ENCODE results near the gene SOX18. TPM values are rescaled to one million over a fixed set of nuclear protein-coding genes. Genes with fewer than 3 reads are reported as not detected.

SOX18 gene
- total and polyA plus RNA-seq, 2 of the 13 experiments (the other 11 are each of a cell fraction or from before 2014, with no cell fraction given): 1.6 to 1.9 TPM

DNA sequence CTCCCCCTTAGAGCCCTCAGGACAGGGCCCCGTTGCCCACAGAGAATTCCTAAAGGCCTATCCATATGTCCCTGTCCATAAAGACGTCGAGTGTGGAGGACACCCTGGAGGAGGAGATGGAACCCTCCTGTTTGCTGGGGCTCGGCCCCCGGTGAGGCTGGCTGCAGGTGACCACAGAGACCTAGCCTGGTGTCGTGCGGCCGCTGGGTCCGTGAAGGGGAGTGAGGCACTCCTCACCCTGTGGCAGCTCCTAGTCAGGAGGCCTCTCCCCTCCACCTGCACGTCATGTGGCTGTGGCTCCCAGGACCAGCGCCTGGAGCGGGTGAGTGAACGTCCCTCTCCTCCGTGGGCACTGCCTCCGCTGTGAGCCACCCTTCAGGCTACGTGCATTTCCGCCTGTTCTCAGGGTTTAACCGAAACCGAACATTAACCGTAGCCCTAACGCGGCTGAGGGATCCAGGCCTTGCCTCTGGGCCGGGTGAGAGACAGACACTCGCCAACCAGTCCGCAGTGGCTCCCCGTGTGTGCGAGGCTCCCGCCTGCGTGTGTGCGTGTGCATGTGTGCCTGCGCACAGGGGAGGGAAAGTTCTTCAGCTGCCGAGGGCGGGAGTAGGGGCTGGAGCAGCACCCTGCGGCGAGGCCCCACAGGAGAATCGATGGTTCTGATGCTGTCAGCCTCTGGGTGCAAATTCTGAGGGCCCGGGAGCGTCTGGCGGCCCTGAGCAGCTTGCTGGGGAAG is 7.6 kb upstream of the SOX18 start (continued):
- peak; percentile 12 for TF ChIP-seq ZNF883 (CRISPR knock-in tag; IDR thresholded peaks at IDR 0.05; ENCODE audit: not compliant biosample characterization)
- TF ChIP-seq, protein P1, sequence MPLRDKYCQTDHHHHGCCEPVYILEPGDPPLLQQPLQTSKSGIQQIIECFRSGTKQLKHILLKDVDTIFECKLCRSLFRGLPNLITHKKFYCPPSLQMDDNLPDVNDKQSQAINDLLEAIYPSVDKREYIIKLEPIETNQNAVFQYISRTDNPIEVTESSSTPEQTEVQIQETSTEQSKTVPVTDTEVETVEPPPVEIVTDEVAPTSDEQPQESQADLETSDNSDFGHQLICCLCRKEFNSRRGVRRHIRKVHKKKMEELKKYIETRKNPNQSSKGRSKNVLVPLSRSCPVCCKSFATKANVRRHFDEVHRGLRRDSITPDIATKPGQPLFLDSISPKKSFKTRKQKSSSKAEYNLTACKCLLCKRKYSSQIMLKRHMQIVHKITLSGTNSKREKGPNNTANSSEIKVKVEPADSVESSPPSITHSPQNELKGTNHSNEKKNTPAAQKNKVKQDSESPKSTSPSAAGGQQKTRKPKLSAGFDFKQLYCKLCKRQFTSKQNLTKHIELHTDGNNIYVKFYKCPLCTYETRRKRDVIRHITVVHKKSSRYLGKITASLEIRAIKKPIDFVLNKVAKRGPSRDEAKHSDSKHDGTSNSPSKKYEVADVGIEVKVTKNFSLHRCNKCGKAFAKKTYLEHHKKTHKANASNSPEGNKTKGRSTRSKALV (CRISPR knock-in tag; IDR thresholded peaks at IDR 0.05): no peak
- TF ChIP-seq, protein P2, sequence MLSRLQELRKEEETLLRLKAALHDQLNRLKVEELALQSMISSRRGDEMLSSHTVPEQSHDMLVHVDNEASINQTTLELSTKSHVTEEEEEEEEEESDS (CRISPR knock-in tag; IDR thresholded peaks at IDR 0.05; ENCODE audit: borderline replicate concordance): 0 out of 2 replicates have a peak, but pooled peaks have one; percentile 8
- TF ChIP-seq, protein P3, sequence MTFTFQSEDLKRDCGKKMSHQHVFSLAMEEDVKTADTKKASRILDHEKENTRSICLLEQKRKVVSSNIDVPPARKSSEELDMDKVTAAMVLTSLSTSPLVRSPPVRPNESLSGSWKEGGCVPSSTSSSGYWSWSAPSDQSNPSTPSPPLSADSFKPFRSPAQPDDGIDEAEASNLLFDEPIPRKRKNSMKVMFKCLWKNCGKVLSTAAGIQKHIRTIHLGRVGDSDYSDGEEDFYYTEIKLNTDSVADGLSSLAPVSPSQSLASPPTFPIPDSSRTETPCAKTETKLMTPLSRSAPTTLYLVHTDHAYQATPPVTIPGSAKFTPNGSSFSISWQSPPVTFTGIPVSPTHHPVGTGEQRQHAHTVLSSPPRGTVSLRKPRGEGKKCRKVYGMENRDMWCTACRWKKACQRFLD (CRISPR knock-in tag; IDR thresholded peaks at IDR 0.05; ENCODE audit: borderline replicate concordance): 0 out of 2 replicates have a peak, but pooled peaks have one; percentile 50
- peak; percentile 14 for TF ChIP-seq ZNF792 (CRISPR knock-in tag; IDR thresholded peaks at IDR 0.05)
- TF ChIP-seq SP2 (CRISPR knock-in tag; IDR thresholded peaks at IDR 0.05): peak; percentile 34; the same call in 1 of the 2 replicates
- TF ChIP-seq, protein P4, sequence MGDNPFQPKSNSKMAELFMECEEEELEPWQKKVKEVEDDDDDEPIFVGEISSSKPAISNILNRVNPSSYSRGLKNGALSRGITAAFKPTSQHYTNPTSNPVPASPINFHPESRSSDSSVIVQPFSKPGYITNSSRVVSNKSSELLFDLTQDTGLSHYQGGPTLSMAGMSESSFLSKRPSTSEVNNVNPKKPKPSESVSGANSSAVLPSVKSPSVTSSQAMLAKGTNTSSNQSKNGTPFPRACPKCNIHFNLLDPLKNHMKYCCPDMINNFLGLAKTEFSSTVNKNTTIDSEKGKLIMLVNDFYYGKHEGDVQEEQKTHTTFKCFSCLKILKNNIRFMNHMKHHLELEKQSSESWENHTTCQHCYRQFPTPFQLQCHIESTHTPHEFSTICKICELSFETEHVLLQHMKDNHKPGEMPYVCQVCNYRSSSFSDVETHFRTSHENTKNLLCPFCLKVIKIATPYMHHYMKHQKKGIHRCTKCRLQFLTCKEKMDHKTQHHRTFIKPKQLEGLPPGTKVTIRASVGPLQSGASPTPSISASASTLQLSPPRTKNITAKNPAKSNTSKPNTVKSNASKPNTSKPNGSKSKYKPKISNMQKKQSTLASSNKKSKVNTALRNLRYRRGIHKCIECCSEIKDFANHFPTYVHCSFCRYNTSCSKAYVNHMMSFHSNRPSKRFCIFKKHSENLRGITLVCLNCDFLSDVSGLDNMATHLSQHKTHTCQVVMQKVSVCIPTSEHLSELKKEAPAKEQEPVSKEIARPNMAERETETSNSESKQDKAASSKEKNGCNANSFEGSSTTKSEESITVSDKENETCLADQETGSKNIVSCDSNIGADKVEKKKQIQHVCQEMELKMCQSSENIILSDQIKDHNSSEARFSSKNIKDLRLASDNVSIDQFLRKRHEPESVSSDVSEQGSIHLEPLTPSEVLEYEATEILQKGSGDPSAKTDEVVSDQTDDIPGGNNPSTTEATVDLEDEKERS (CRISPR knock-in tag; IDR thresholded peaks at IDR 0.05): no peak
- TF ChIP-seq NFIB (CRISPR knock-in tag; IDR thresholded peaks at IDR 0.05; ENCODE audit: borderline replicate concordance): no peak
- TF ChIP-seq TAF1 (CRISPR knock-in tag; IDR thresholded peaks at IDR 0.05): peak; percentile 4; the same call in 1 of the 2 replicates
- no peak for TF ChIP-seq CBX2 (IDR thresholded peaks at IDR 0.05; ENCODE audit: low read depth, low read length)
- no peak for TF ChIP-seq CBX2 (CRISPR knock-in tag; IDR thresholded peaks at IDR 0.05; ENCODE audit: low read depth)
- TF ChIP-seq HMGA1 (CRISPR knock-in tag; conservative IDR thresholded peaks at IDR 0.05): no peak
- 0 out of 2 replicates have a peak, but pooled peaks have one; percentile 6 for TF ChIP-seq MZF1 (CRISPR knock-in tag; IDR thresholded peaks at IDR 0.05; ENCODE audit: borderline replicate concordance)
- TF ChIP-seq, protein P5, sequence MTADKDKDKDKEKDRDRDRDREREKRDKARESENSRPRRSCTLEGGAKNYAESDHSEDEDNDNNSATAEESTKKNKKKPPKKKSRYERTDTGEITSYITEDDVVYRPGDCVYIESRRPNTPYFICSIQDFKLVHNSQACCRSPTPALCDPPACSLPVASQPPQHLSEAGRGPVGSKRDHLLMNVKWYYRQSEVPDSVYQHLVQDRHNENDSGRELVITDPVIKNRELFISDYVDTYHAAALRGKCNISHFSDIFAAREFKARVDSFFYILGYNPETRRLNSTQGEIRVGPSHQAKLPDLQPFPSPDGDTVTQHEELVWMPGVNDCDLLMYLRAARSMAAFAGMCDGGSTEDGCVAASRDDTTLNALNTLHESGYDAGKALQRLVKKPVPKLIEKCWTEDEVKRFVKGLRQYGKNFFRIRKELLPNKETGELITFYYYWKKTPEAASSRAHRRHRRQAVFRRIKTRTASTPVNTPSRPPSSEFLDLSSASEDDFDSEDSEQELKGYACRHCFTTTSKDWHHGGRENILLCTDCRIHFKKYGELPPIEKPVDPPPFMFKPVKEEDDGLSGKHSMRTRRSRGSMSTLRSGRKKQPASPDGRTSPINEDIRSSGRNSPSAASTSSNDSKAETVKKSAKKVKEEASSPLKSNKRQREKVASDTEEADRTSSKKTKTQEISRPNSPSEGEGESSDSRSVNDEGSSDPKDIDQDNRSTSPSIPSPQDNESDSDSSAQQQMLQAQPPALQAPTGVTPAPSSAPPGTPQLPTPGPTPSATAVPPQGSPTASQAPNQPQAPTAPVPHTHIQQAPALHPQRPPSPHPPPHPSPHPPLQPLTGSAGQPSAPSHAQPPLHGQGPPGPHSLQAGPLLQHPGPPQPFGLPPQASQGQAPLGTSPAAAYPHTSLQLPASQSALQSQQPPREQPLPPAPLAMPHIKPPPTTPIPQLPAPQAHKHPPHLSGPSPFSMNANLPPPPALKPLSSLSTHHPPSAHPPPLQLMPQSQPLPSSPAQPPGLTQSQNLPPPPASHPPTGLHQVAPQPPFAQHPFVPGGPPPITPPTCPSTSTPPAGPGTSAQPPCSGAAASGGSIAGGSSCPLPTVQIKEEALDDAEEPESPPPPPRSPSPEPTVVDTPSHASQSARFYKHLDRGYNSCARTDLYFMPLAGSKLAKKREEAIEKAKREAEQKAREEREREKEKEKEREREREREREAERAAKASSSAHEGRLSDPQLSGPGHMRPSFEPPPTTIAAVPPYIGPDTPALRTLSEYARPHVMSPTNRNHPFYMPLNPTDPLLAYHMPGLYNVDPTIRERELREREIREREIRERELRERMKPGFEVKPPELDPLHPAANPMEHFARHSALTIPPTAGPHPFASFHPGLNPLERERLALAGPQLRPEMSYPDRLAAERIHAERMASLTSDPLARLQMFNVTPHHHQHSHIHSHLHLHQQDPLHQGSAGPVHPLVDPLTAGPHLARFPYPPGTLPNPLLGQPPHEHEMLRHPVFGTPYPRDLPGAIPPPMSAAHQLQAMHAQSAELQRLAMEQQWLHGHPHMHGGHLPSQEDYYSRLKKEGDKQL (CRISPR knock-in tag; IDR thresholded peaks at IDR 0.05; ENCODE audit: low read depth): no peak
- TF ChIP-seq, protein P6, sequence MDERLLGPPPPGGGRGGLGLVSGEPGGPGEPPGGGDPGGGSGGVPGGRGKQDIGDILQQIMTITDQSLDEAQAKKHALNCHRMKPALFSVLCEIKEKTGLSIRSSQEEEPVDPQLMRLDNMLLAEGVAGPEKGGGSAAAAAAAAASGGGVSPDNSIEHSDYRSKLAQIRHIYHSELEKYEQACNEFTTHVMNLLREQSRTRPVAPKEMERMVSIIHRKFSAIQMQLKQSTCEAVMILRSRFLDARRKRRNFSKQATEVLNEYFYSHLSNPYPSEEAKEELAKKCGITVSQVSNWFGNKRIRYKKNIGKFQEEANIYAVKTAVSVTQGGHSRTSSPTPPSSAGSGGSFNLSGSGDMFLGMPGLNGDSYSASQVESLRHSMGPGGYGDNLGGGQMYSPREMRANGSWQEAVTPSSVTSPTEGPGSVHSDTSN (CRISPR knock-in tag; IDR thresholded peaks at IDR 0.05): no peak

Measured in HepG2 (cell line).